ENCODE measurements around the gene GSN. TPM values are rescaled to one million over a fixed set of nuclear protein-coding genes. Genes with fewer than 3 reads are reported as not detected.

Gene GSN
- total RNA-seq, 1 donor from 2014 or later = 758 TPM

DNA sequence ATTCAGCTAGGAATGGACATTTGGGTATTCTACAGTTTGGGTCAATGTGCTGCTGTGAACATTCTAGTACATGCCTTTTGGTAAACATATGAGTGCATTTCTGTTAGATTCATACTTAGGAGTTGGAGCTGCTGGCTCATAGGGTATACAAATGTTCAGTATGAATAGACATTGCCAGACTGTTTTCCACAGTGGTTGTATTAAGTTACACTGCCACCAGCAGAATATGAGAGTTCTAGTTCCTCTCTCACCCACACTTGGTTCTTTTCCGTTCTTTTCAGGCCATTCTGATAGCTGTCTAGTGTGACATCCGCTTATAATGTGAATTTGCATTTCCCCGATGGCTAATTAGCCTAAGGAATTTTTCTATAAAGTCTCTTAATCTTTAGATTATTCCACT, 77.1 kb downstream of the GSN start:
- H3K4me1 ChIP-seq = peaks cover 78% of the 10 kb centered on the region
- peak overlapping the region; percentile 45 for H3K27ac ChIP-seq (replicated peaks)
- H3K27me3 ChIP-seq (ENCODE audit: low read depth) = no peaks in the 10 kb centered on the region
- intact Hi-C loops (cut with micrococcal nuclease) = no loop called here
- peaks cover 99% of the 10 kb centered on the region for H3K36me3 ChIP-seq
- H3K9me3 ChIP-seq (replicated peaks) = no peaks in the 10 kb centered on the region
- TF ChIP-seq, protein P1, sequence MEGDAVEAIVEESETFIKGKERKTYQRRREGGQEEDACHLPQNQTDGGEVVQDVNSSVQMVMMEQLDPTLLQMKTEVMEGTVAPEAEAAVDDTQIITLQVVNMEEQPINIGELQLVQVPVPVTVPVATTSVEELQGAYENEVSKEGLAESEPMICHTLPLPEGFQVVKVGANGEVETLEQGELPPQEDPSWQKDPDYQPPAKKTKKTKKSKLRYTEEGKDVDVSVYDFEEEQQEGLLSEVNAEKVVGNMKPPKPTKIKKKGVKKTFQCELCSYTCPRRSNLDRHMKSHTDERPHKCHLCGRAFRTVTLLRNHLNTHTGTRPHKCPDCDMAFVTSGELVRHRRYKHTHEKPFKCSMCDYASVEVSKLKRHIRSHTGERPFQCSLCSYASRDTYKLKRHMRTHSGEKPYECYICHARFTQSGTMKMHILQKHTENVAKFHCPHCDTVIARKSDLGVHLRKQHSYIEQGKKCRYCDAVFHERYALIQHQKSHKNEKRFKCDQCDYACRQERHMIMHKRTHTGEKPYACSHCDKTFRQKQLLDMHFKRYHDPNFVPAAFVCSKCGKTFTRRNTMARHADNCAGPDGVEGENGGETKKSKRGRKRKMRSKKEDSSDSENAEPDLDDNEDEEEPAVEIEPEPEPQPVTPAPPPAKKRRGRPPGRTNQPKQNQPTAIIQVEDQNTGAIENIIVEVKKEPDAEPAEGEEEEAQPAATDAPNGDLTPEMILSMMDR (IDR thresholded peaks at IDR 0.05; ENCODE audit: borderline replicate concordance) = no peak
- no peak overlapping the region for H3K4me3 ChIP-seq
- DNase-seq = no peak

GRCh38 chr9:121348221-121348620, 80.3 kb downstream of the GSN start:
- Histone ChIP-seq H3K9me3 (replicated peaks) (no peaks in the 10 kb centered on the region), H3K27me3 (ENCODE audit: low read depth) (no peaks in the 10 kb centered on the region), H3K4me1 (peaks cover 99% of the 10 kb centered on the region), H3K4me3 (no peak overlapping the region), H3K27ac (replicated peaks) (peak overlapping the region; percentile 98), H3K36me3 (peaks cover 86% of the 10 kb centered on the region)
- TF ChIP-seq, protein P1 (IDR thresholded peaks at IDR 0.05; ENCODE audit: borderline replicate concordance) = no peak
- intact Hi-C loops (cut with micrococcal nuclease) = no loop called here
- no peak for DNase-seq

- Histone ChIP-seq H3K27ac (replicated peaks) (peak overlapping the region; percentile 98), H3K4me3 (no peak overlapping the region), H3K9me3 (replicated peaks) (no peaks in the 10 kb centered on the region), H3K27me3 (ENCODE audit: low read depth) (no peaks in the 10 kb centered on the region), H3K4me1 (peaks cover 100% of the 10 kb centered on the region), H3K36me3 (peaks cover 82% of the 10 kb centered on the region)
- DNase-seq = no peak
- TF ChIP-seq, protein P1 (IDR thresholded peaks at IDR 0.05; ENCODE audit: borderline replicate concordance) = no peak
- intact Hi-C loops (cut with micrococcal nuclease) = no loop called here
Observed at GRCh38 chr9:121349009-121349408, 81.0 kb downstream of the GSN start.

- peak overlapping the region; percentile 98 for H3K27ac ChIP-seq (replicated peaks)
- TF ChIP-seq, protein P1 (IDR thresholded peaks at IDR 0.05; ENCODE audit: borderline replicate concordance) = no peak
- H3K4me1 ChIP-seq = peaks cover 100% of the 10 kb centered on the region
- H3K27me3 ChIP-seq (ENCODE audit: low read depth) = no peaks in the 10 kb centered on the region
- H3K36me3 ChIP-seq = peaks cover 81% of the 10 kb centered on the region
- no peak for DNase-seq
- H3K4me3 ChIP-seq = no peak overlapping the region
- intact Hi-C loops (cut with micrococcal nuclease) = no loop called here
- H3K9me3 ChIP-seq (replicated peaks) = no peaks in the 10 kb centered on the region
Observed at GRCh38 chr9:121350036-121350435, 82.1 kb downstream of the GSN start.

GRCh38 chr9:121350993-121351561, 83.1 kb downstream of the GSN start:
- peak overlapping the region; percentile 16 for H3K4me3 ChIP-seq
- TF ChIP-seq, protein P1 (IDR thresholded peaks at IDR 0.05; ENCODE audit: borderline replicate concordance) = no peak
- H3K27ac ChIP-seq (replicated peaks) = peak overlapping the region; percentile 98
- no peaks in the 10 kb centered on the region for H3K9me3 ChIP-seq (replicated peaks)
- no peaks in the 10 kb centered on the region for H3K27me3 ChIP-seq (ENCODE audit: low read depth)
- peaks cover 100% of the 10 kb centered on the region for H3K4me1 ChIP-seq
- intact Hi-C loops (cut with micrococcal nuclease) = no loop called here
- H3K36me3 ChIP-seq = peaks cover 80% of the 10 kb centered on the region
- peak; percentile 57 for DNase-seq
